ENCODE results near the gene SRD5A1. TPM values are rescaled to one million over a fixed set of nuclear protein-coding genes. Genes with fewer than 3 reads are reported as not detected.

The SRD5A1 gene
- total RNA-seq = 1 to 10 TPM; 3.0 to 8.2 (median 6.8) TPM
- 1 to 10 TPM; 3.2 to 6.3 TPM for polyA plus RNA-seq

- no peak for FAIRE-seq
- H3K4me1 ChIP-seq = peaks cover 0 to 12% (median 0%) of the 10 kb centered on the region in 3 donors
- no peaks in the 10 kb centered on the region for H3K9me3 ChIP-seq
- H3K27me3 ChIP-seq = no peaks in the 10 kb centered on the region
- peak; percentile 96 to 99 (median 98) for ATAC-seq
- H3K4me3 ChIP-seq = peak within 1 kb of the TSS; percentile 73 to 100 (median 93)
- peak; percentile 83 to 97 (median 91) for DNase-seq
- H3K36me3 ChIP-seq = peaks cover 0 to 9% (median 4%) of the 10 kb centered on the region in 3 donors
- TF ChIP-seq, protein P1, sequence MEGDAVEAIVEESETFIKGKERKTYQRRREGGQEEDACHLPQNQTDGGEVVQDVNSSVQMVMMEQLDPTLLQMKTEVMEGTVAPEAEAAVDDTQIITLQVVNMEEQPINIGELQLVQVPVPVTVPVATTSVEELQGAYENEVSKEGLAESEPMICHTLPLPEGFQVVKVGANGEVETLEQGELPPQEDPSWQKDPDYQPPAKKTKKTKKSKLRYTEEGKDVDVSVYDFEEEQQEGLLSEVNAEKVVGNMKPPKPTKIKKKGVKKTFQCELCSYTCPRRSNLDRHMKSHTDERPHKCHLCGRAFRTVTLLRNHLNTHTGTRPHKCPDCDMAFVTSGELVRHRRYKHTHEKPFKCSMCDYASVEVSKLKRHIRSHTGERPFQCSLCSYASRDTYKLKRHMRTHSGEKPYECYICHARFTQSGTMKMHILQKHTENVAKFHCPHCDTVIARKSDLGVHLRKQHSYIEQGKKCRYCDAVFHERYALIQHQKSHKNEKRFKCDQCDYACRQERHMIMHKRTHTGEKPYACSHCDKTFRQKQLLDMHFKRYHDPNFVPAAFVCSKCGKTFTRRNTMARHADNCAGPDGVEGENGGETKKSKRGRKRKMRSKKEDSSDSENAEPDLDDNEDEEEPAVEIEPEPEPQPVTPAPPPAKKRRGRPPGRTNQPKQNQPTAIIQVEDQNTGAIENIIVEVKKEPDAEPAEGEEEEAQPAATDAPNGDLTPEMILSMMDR (IDR thresholded peaks at IDR 0.05) = no peak
- intact Hi-C loops (cut with DNase I) = loop anchor here in 2 of 3 donors (10.0 kb wide), 3 partner anchors 52 to 112 kb away; partner anchors contain the start of gene TENT4A (in 1 of the 2)
- H3K27ac ChIP-seq = peak within 1 kb of the TSS; percentile 96 to 99 (median 98)
- WGBS, 2 donors = 0% methylated on average over 48 to 66 of the region's 66 CpGs
Measured at GRCh38 chr5:6632888-6633468, at the start of gene SRD5A1, which contains the start of gene NSUN2. Gene SRD5A1, plus strand, starts transcription at chr5:6633440. Its CDS starts 137 bp downstream, at chr5:6633577. Gene NSUN2, minus strand, starts transcription at chr5:6633044. Its CDS starts 65 bp downstream, at chr5:6632979.

DNA sequence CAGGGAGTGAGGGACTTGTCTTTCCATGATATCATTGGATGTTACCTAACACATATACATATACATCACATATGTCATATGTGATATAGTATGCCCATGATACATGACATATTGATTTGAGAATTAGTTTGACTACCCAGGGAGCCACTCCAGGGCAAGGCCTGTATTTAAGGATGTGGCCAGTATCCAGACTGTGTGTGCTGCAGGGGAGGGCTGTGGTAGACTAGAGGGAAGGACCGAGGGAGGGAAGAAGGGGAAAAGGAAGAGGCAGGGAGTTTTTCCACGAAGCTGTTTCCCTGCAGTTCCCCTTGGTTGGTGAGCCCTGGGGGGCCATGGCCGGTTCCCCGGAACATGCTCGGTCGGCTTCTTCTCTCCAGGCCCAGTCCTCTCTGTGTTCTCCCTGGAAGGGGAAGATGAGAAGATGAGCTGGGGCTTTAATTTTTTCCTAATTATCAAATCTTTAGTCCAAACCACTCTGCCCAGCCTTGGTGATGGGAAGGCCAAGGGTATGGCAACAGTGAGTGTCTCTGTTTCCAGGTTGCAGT lies 49.1 kb upstream of the SRD5A1 start:
- TF ChIP-seq, protein P1 (IDR thresholded peaks at IDR 0.05) = no peak
- H3K36me3 ChIP-seq = no peaks in the 10 kb centered on the region
- no peak overlapping the region for H3K27ac ChIP-seq
- intact Hi-C loops (cut with DNase I) = no loop called here
- DNase-seq (no peak), FAIRE-seq (no peak), ATAC-seq (no peak)
- no peaks in the 10 kb centered on the region for H3K4me1 ChIP-seq
- H3K9me3 ChIP-seq = no peaks in the 10 kb centered on the region
- 75 to 80% methylated on average over 6 of the region's 6 CpGs for WGBS, 2 donors
- no peaks in the 10 kb centered on the region for H3K27me3 ChIP-seq
- H3K4me3 ChIP-seq = no peak overlapping the region

DNA sequence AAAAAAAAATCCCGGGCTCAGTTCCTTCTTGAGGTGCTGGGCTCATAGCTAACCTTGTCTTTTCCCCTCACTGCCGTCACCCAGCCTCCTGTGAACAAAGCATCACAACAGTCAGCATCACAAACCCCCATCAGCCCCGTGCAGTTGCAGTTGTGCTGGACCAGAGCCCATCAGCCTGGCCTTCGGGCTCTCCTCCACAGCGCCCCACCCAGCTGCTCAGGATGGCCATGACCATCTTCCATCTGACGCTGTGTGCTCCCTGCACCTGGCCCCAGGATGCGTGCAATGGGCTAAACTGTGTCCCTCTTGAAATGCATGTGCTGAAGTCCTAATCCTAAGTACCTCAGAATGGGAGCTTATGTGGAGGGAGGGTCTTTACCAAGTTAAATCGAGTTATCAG lies 48.5 kb upstream of the SRD5A1 start:
- 66 to 70% methylated on average over 8 of the region's 8 CpGs for WGBS, 2 donors
- Histone ChIP-seq H3K27me3 (no peaks in the 10 kb centered on the region), H3K27ac (no peak overlapping the region), H3K4me3 (no peak overlapping the region), H3K36me3 (no peaks in the 10 kb centered on the region), H3K4me1 (no peaks in the 10 kb centered on the region), H3K9me3 (no peaks in the 10 kb centered on the region)
- DNase-seq (no peak), FAIRE-seq (no peak), ATAC-seq (no peak)
- TF ChIP-seq, protein P1 (IDR thresholded peaks at IDR 0.05) = no peak
- intact Hi-C loops (cut with DNase I) = no loop called here

- 56 to 78% methylated on average over 6 of the region's 6 CpGs for WGBS, 2 donors
- no peaks in the 10 kb centered on the region for H3K36me3 ChIP-seq
- no peak overlapping the region for H3K4me3 ChIP-seq
- no peaks in the 10 kb centered on the region for H3K27me3 ChIP-seq
- TF ChIP-seq, protein P1 (IDR thresholded peaks at IDR 0.05) = no peak
- no peak overlapping the region for H3K27ac ChIP-seq
- ATAC-seq (no peak), FAIRE-seq (no peak), DNase-seq (no peak)
- H3K9me3 ChIP-seq = no peaks in the 10 kb centered on the region
- intact Hi-C loops (cut with DNase I) = no loop called here
- no peaks in the 10 kb centered on the region for H3K4me1 ChIP-seq
Measured at GRCh38 chr5:6585168-6585567, 48.1 kb upstream of the SRD5A1 start.

Data from pancreas (tissue), 10 donors.